NK-92 (cell line): Measurements from ENCODE around the gene UMAD1.
"Not testable (repeated sequence)": the region's sequence is repeated elsewhere in the genome, so short reads cannot be mapped to it uniquely, and the experiment has no call there.

Source experiments
- DNase-seq: peaks from one replicate; lab custom pipeline; 2025; ENCODE audit not compliant: unreplicated experiment; lab: John Stamatoyannopoulos, UW

UMAD1 gene

DNA sequence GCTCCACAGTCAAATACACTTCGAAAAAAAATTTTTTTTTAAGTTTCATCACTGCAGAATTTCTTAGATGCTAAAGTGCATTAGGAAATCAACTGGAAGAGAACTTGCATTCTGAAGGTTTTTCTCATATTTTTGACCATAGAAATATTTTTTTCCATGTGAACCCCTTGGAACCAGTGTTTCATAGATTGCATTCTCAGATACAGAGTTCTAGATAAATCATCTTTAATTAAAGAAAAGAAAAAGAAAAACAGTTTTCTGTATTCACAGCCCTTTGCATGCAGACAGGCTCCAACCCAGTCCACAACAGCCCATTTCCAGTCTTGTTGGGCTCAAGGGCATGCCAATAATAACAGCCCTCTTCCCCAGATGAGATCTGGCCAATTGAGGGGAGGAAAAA is 153.4 kb downstream of the UMAD1 start:
- no peak for DNase-seq

GRCh38 chr7:7795203-7795602 is 154.7 kb downstream of the UMAD1 start:
- DNase-seq, result no peak

GRCh38 chr7:7795630-7796121 is 155.1 kb downstream of the UMAD1 start:
- DNase-seq, result no peak

DNA sequence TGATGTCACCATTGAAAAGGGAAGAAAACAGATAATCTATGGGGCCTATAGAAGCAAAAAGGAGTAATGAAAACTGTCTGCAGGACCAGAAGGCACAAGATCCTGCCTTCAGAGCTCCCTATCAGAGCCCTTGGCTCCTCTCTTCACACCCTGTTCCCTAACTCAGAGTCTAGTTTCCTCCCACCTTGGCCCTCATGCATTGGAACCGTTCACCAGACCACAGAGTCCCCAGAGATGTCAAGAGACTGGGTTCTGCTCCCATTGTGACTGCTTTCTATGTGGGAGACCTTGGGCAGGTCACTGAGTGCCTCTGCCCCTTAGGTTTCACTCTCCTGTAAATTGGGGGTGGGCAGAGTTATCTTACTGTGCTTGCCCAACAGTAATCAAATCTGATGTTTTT is 158.0 kb downstream of the UMAD1 start:
- no peak for DNase-seq

DNA sequence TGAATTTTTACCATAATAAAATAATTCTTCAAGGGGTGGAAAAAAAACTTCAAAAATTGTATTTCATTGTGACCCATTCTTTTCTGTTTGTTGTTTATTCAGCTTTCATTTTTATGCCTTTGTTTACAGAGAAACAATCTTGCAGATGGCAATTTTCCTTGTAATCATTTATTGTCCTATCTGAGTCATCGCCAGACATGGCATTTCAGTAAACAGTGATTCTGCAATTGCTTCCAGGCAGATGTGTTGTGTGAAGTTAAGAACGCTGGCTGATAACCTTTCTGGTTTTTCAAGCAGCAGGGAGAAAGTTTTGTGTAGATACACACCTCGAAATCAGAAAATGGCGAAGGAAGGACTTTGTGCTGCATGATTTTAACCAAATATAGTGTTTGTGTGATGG is 158.6 kb downstream of the UMAD1 start:
- DNase-seq, result no peak

GRCh38 chr7:7802531-7802930 is 162.0 kb downstream of the UMAD1 start:
- DNase-seq, result no peak

GRCh38 chr7:7803715-7804178 is 163.2 kb downstream of the UMAD1 start:
- no peak for DNase-seq

GRCh38 chr7:7804822-7805221 is 164.3 kb downstream of the UMAD1 start:
- DNase-seq, result not testable (repeated sequence)

DNA sequence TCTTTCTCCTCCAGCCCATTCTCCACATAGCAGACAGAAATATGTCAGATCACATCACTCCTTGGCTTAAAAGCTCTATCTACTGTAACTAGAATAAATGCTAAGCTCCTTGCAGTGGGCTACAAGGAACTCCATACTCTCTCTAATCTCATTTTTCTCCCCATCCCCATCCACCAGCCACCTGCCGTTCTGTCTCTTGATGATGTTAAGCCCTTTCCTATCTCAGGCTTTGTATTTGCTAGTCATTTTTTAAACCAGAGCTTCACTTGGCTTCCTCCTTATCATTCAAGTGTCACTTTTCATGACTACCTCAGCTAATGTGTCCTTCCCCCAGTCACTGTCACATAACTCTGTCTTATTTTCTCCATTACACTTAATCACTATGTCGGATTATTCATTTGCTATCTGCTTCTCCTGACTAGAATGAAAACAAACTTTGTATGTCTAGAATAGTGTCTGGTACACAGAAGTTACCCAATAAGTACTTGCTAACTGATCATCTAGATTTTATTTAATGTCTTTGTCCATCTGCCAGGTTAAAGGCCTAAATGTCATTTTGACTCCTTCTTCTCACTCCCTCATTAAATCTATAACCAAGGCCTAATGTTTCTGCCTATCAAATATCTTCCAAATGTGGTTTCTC is 165.1 kb downstream of the UMAD1 start:
- DNase-seq, result no peak

GRCh38 chr7:7808156-7808555 is 167.6 kb downstream of the UMAD1 start:
- DNase-seq, result no peak

DNA sequence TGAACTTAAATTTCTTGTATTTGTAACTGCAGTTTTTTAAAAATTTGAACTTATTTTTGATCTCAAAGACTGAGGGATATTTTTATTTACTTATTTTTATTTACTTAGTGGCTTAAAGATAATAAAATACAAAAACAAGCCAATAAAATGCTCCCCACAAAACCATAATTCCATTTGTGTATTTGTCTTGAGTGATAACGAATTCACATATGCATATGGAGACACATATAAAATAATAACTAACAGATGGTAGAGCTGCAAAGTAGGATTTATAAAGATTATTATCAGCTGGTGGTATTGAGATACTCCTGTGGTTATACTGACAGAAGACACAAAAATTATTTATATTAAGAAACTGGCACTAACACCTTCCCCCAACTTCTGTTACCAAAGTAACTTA is 168.1 kb downstream of the UMAD1 start:
- no peak for DNase-seq

GRCh38 chr7:7810380-7810779 is 169.8 kb downstream of the UMAD1 start:
- no peak for DNase-seq

DNA sequence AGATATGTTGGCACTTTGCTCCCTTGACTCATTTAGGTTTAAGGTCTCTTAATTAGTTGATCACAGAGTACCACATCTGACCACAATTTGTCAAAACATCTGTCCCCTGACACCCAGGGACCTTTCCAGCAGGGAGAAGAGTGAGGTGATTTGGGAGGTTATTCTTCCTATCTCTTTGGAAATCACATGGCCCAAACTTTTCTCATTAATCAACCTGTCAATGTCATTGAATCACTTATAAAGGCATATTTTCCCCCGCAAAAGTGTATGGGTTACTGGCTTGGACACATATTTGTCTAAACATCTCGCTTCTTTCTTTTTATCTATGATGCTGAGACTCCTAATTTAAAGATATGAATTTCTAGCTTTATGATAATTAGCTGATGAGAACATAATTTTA is 170.3 kb downstream of the UMAD1 start:
- no peak for DNase-seq

GRCh38 chr7:7812112-7812511 is 171.6 kb downstream of the UMAD1 start:
- DNase-seq, result no peak

DNA sequence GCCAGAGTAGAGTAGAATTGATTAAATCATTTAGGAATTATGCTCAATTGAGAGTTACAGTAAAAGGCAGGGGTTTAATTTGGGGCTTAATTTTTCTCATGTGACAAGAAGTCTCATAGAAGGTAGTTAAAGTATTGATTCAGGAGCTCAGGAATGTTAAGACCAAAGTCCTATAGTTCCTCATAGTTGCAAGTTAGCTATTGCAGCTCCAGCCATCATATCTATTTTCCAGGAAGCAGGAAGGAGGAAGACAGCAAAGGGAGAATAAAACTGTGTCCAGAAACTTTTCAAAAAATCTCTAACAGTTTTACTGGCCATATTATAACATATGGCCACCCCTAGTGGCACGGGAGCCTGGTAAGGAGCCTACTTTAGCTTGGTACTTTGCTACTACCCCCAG is 174.8 kb downstream of the UMAD1 start:
- no peak for DNase-seq

- no peak for DNase-seq
Measured at GRCh38 chr7:7816084-7816483, 175.5 kb downstream of the UMAD1 start.

GRCh38 chr7:7816816-7817536 is 176.4 kb downstream of the UMAD1 start:
- no peak for DNase-seq

DNA sequence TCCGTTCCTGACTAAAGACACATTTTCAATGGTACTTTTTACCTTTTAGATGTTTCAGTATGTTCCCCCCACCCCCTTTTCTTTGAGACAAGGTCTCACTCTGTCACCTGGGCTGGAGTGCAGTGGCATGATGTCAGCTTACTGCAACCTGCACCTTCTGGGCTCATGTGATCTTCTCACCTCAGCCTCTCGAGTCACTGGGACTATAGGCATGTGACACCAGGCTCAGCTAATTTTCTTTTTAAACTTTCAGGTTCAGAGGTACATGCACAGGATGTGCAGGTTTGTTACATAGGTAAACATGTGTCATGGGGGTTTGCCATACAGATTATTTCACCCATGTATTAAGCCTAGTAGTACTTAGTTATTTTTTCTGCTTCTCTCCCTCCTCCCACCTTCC is 177.2 kb downstream of the UMAD1 start:
- DNase-seq, result no peak

DNA sequence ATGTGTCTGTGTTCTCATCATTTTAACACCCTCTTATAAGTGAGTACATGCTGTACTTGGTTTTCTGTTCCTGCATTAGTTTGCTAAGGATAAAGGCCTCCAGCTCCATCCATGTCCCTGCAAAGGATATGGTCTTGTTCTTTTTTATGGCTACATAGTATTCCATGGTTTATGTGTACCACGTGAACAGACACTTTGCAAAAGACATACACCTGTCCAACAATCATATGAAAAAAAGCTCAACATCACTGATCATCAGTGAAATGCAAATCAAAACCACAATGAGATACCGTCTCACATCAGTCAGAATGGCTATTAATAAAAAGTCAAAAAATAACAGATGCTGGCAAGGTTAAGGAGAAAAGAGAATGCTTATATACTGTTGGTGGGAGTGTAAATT is 177.6 kb downstream of the UMAD1 start:
- DNase-seq, result not testable (repeated sequence)

DNA sequence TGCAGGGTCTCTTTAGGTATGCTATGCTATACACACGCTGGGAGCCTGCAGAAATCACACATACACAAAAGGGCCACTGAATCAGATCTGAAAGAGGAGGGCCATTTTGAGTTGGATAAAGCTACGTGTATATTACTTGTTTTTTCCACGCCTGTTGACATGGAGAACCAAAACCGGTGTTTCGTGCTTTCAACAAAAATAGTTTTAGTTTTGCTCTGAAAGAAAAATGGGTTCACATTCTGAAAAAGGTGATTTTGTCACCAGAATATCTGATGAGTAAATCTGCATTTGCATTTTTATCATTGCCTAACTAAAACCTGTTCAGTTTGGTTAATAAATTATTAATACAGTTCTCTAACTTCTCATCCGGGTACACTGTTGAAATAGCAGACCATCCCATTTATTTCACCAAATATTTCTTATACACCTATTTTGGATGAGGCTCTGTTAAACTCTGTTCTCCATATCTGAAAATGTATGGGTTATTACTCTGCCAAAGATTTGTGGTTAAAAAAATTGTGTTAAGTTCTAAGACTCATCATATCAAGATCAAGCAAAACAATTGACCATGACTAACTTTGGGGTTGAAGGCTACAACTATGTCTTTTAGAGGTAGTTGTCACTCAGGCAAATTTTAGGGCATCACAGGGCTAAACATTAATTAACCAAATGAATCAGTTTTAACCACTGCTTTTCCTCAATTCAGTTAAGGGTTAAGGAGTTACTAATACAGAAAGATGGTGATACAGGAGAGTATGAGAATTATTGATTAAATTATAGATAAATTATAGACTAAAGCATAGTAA is 179.1 kb downstream of the UMAD1 start:
- no peak for DNase-seq

DNA sequence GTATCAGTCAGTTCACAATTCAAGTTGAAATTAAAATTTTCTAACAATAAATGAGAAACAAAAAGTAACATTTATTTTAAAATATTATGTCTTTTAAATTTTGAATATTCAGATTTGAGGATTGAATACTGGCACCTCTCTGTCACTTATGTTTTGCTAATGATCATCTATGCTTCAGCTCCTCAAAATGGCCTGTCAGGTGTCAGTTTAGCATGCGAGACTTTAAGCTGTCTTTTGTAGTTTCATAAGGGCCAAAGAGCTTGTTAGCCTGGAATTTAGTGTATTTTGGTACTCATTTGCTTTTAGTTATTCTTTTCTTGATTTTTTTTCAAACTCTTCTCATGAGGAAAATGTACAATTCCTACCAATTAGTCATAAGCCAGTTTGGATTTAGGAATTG is 179.9 kb downstream of the UMAD1 start:
- no peak for DNase-seq

GRCh38 chr7:7820939-7821338 is 180.4 kb downstream of the UMAD1 start:
- no peak for DNase-seq
